Pancreas (tissue), 10 donors: ENCODE results near the gene FOXO3. TPM values are rescaled to one million over a fixed set of nuclear protein-coding genes. Genes with fewer than 3 reads are reported as not detected.

Source experiments
- ATAC-seq, 4 donors: fragments of 200-7000 bp; cut with Tn5 transposase; one replicate each; pipeline versions ENCODE4 v1.8.0 to v1.9.1; 2020; ENCODE audit warnings: mild to moderate bottlenecking in 4 of 4, moderate library complexity in 4 of 4
- DNase-seq, 6 donors: peaks; one replicate each; pipeline ENCODE4 v3.0.0-alpha.2; 2020
- FAIRE-seq: peaks from 2 replicates; lab custom pipeline; 2012; peaks lifted over from hg19 to GRCh38; lab: Jason Lieb, UNC
- H3K27ac ChIP-seq, 4 donors: fragments of 200-600 bp; sonication (generic); 1 replicate in 3 of 4; 2 replicates in 1 of 4; pipeline versions ENCODE4 v1.5.0 to v1.8.0; 2020
- H3K27me3 ChIP-seq, 4 donors: fragments of 200-600 bp; one replicate each; pipeline ENCODE4 v1.8.0; 2021
- H3K36me3 ChIP-seq, 3 donors: fragments of 200-600 bp; sonication (generic) in 1 of 3; one replicate each; pipeline versions ENCODE4 v1.5.0 to v1.8.0; 2020 to 2021
- H3K4me1 ChIP-seq, 3 donors: fragments of 200-600 bp; one replicate each; pipeline ENCODE4 v1.8.0; 2021
- H3K4me3 ChIP-seq, 4 donors: fragments of 200-600 bp; sonication (generic) in 2 of 4; one replicate each; pipeline versions ENCODE4 v1.5.0 to v1.8.0; 2020 to 2021
- H3K9me3 ChIP-seq, 4 donors: fragments of 200-600 bp; one replicate each; pipeline ENCODE4 v1.8.0; 2021
- WGBS, 2 donors: extraction: QIAGEN DNeasy Blood & Tissue Kit; methylation state at CpG; one replicate each; pipeline ENCODE4 v1.1.7; 2013; 5-methylcytosine and 5-hydroxymethylcytosine counted together
- intact Hi-C, 3 donors: fragments of 100-400 bp; cut with DNase I; formaldehyde crosslinking; loops; one replicate each; pipeline versions ENCODE4 v1.11.1 to v1.14.2; 2022
- polyA plus RNA-seq, 2 donors: library from polyadenylated mRNA; stranded (reverse); fragments of 200-250 nt; gene quantifications; one replicate each; pipeline ENCODE4 v1.2.3, GENCODE V29; 2013
- total RNA-seq, 6 donors: library from RNA; stranded (reverse); fragmentation: NEBNext Ultra II Directional in 4 of 6; extraction: Animal tissue kit (Norgen Biotek cat#: 25700) in 4 of 6; gene quantifications; one replicate each; pipeline versions ENCODE4 v1.2.1 to v1.2.4, GENCODE V29; 2021 to 2023
- TF ChIP-seq, protein P1 (sequence below), 4 donors: fragments of 200-600 bp; sonication (generic) in 3 of 4; IDR thresholded peaks; one replicate each; pipeline versions ENCODE4 v1.5.0 to v1.8.0; 2021; ENCODE audit warnings: antibody characterized with exemption in 4 of 4
- donor health status: healthy with polysubstance abuse.
- donor health status: DM: no; HTN: no; CAD: no; lungs with moderate emphysema.
- donor health status: DM: no; HTN: no; CAD: no.
- donor health status: control.
- donor health status: control.
- donor health status: Bipolar disorder and iron deficiency.
- donor health status: DM: yes; HTN: yes; CAD: no.
- donor health status: DM: no; HTN: no; CAD: no.
- donor health status: DM: no; HTN: no; CAD: no.
- donor health status: DM: yes; HTN: yes; CAD: no.

FOXO3 gene
- total and polyA plus RNA-seq, 8 donors, result 11.3 to 61.2 (median 41.2) TPM

DNA sequence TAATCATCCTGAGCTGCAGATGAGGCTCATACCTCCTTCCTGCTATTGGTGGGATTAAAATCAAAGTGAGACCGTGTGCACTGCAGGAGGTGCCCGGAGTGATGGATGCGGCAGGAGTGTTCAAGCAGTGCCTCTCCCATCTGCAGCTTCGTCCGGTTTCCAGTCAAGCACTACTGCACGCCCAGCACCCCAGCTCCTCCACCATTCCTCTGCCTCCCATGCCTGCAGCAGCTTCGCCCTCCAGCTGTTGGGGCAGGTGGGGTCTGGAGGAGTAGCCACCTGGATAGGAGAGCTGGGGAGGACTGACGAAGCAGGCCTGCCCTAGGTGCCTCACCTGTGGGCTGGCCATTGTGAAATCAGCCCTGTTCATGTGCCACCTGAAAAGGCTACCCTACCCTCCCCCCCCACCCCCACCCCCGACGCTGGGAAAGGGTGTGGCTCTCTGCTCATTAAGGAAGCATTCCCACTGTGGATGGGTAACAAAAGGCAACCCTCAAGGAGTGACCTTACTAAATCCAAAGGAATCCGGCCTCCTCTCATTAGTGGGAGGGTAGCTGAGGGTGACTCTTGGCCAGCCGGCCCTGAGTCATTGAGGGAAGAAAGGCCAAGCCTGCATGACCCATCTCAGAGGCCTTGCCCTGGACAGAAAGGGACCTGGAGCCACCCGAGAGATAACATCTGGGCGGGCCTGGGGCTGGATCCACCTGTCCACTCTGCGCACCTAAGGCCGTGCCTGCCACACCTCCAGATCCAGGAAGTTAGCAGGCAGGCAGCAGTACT, 171.6 kb downstream of the FOXO3 start:
- ATAC-seq (no peak), FAIRE-seq (no peak), DNase-seq (no peak)
- TF ChIP-seq, protein P1, sequence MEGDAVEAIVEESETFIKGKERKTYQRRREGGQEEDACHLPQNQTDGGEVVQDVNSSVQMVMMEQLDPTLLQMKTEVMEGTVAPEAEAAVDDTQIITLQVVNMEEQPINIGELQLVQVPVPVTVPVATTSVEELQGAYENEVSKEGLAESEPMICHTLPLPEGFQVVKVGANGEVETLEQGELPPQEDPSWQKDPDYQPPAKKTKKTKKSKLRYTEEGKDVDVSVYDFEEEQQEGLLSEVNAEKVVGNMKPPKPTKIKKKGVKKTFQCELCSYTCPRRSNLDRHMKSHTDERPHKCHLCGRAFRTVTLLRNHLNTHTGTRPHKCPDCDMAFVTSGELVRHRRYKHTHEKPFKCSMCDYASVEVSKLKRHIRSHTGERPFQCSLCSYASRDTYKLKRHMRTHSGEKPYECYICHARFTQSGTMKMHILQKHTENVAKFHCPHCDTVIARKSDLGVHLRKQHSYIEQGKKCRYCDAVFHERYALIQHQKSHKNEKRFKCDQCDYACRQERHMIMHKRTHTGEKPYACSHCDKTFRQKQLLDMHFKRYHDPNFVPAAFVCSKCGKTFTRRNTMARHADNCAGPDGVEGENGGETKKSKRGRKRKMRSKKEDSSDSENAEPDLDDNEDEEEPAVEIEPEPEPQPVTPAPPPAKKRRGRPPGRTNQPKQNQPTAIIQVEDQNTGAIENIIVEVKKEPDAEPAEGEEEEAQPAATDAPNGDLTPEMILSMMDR (IDR thresholded peaks at IDR 0.05), result no peak
- Histone ChIP-seq H3K4me3 (no peak overlapping the region), H3K9me3 (no peaks in the 10 kb centered on the region), H3K27me3 (no peaks in the 10 kb centered on the region), H3K4me1 (no peaks in the 10 kb centered on the region), H3K36me3 (no peaks in the 10 kb centered on the region), H3K27ac (no peak overlapping the region)
- intact Hi-C loops, result no loop called here
- WGBS, 2 donors, result 88% methylated on average over 16 of the region's 16 CpGs

DNA sequence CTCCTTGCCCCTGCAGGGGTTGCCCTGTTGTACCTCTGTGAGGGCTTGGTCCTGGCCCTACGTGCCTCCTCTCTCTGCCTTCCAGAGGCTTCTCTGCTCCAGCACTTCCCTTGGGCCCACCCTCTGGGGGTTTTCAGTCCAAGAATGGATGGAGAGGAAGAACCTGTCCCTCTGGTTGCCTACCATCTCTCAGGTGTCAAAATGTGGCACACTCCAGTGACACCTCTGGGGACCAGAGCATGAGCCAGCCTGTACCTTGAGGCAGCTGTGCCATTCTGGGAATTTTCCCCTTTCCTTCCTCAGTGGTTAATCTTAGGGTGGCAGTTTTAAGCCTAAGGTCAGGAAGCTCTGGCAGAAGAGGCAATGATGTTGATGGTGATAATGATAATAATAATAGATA, 172.3 kb downstream of the FOXO3 start:
- no peak overlapping the region for H3K4me3 ChIP-seq
- TF ChIP-seq, protein P1 (IDR thresholded peaks at IDR 0.05), result no peak
- no peaks in the 10 kb centered on the region for H3K9me3 ChIP-seq
- DNase-seq (no peak), FAIRE-seq (no peak), ATAC-seq (no peak)
- no peak overlapping the region for H3K27ac ChIP-seq
- no peaks in the 10 kb centered on the region for H3K4me1 ChIP-seq
- H3K27me3 ChIP-seq, result no peaks in the 10 kb centered on the region
- 95 to 100% methylated on average over 1 of the region's 1 CpG for WGBS, 2 donors
- no peaks in the 10 kb centered on the region for H3K36me3 ChIP-seq
- intact Hi-C loops, result no loop called here

DNA sequence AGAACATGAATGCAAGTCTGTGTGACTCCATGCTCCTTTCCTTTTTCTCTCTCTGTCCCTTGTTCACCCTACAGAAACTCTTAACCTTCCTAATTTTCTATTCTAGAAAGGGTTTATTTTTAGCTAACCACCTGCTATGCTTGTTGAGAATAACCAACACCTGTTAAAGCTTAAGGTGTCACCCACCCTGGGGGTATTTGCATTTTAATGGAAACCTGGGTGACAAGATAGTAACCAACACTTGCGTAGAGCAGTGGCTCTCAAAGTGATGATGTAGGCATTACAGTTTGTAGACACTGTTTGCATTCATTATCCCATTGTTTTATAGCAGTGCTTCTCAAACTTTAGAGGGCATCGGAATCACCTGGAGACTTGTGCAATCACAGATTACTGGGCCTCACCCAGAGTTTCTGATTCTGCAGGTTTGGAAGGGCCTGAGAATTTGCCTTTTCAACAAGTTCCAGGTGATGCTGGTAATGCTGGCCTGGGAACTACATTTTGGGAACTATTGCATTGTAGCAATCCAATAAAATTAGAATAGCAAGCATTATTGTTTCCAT, 173.1 kb downstream of the FOXO3 start:
- no peak overlapping the region for H3K4me3 ChIP-seq
- DNase-seq (no peak), FAIRE-seq (no peak), ATAC-seq (no peak)
- 86 to 89% methylated on average over 2 of the region's 2 CpGs for WGBS, 2 donors
- no peaks in the 10 kb centered on the region for H3K27me3 ChIP-seq
- H3K4me1 ChIP-seq, result no peaks in the 10 kb centered on the region
- H3K9me3 ChIP-seq, result no peaks in the 10 kb centered on the region
- H3K36me3 ChIP-seq, result no peaks in the 10 kb centered on the region
- TF ChIP-seq, protein P1 (IDR thresholded peaks at IDR 0.05), result no peak
- intact Hi-C loops, result no loop called here
- H3K27ac ChIP-seq, result no peak overlapping the region
